K562 (cell line): ENCODE measurements around the gene MCHR2. TPM values are rescaled to one million over a fixed set of nuclear protein-coding genes. Genes with fewer than 3 reads are reported as not detected.

Source experiments
- ATAC-seq: fragments of 200-7000 bp; cut with Tn5 transposase; 3 replicates; pipeline ENCODE4 v1.9.1; 2020; ENCODE audit warnings: moderate library complexity
- BruUV-seq: library from RNA; stranded (reverse); fragments of 400-500 nt; replicated peaks from 2 replicates; lab custom pipeline; 2021; lab: Mats Ljungman, UMichigan
- CTCF ChIA-PET: fragments of 300-600 bp; formaldehyde crosslinking; extraction: SDS; loops from one replicate; lab custom pipeline; 2021; ENCODE audit warnings: low intra/inter-chr PET ratio; lab: Yijun Ruan, JAX
- POLR2A ChIA-PET: fragments of 300-600, 350-650 bp; sonication (Branson Sonifier 250); formaldehyde crosslinking; extraction: SDS; loops from one replicate; lab custom pipeline; 2021; ENCODE audit warnings: antibody characterized with exemption, inconsistent platforms; lab: Yijun Ruan, JAX
- DNase-seq, 4 experiments: peaks; one replicate each; pipeline versions ENCODE4 v3.0.0 to v3.0.0-alpha.2; 2011 to 2018; ENCODE audit warnings: low spot score in 3 of 4, mixed read lengths in 3 of 4; ENCODE audit errors: extremely low read depth in 1 of 4
- FAIRE-seq: peaks from 2 replicates; lab custom pipeline; 2011; peaks lifted over from hg19 to GRCh38; lab: Jason Lieb, UNC
- H2AFZ ChIP-seq: 2 replicates; pipeline ENCODE4 v1.6.0; 2011; ENCODE audit warnings: low read depth, low read length, control low read depth, inconsistent platforms
- H3K27ac ChIP-seq: fragments of 200-600 bp; 3 replicates; pipeline ENCODE4 v1.8.0; 2011; ENCODE audit warnings: low read depth, mild to moderate bottlenecking, control low read depth, inconsistent platforms, low read length, moderate library complexity, mixed read lengths; ENCODE audit errors: extremely low read depth
- H3K27me3 ChIP-seq, 2 experiments: fragments of 300-600 bp in 1 of 2; 2 replicates in 1 of 2; 3 replicates in 1 of 2; pipeline versions ENCODE4 v1.6.0 to v1.8.0; 2011; ENCODE audit warnings: inconsistent platforms in 2 of 2, low read length in 2 of 2, mild to moderate bottlenecking in 1 of 2, mixed read lengths in 1 of 2, moderate library complexity in 1 of 2; ENCODE audit not compliant: control insufficient read depth in 2 of 2, insufficient read depth in 2 of 2
- H3K36me3 ChIP-seq: fragments of 300-600 bp; 3 replicates; pipeline ENCODE4 v1.8.0; 2011; ENCODE audit warnings: mild to moderate bottlenecking, low read length, inconsistent platforms; ENCODE audit not compliant: control insufficient read depth, insufficient read depth
- H3K4me1 ChIP-seq, 2 experiments: fragments of 200-600 bp in 1 of 2; replicated peaks in 1 of 2; 2 replicates in 1 of 2; 3 replicates in 1 of 2; pipeline versions ENCODE4 v1.5.1 to v1.8.0; 2011; ENCODE audit warnings: inconsistent platforms in 2 of 2, low read length in 2 of 2, mild to moderate bottlenecking in 1 of 2, mixed read lengths in 1 of 2, moderate library complexity in 1 of 2; ENCODE audit not compliant: control insufficient read depth in 2 of 2, insufficient read depth in 2 of 2
- H3K4me2 ChIP-seq: 2 replicates; pipeline ENCODE4 v1.6.1; 2011; ENCODE audit warnings: low read length, control low read depth, inconsistent platforms, mixed read lengths; ENCODE audit not compliant: insufficient read depth
- H3K4me3 ChIP-seq: fragments of 200-600 bp; sonication (generic), shearing (Covaris generic); 2 replicates; pipeline ENCODE4 v1.5.1; 2016; ENCODE audit warnings: control low read depth, inconsistent platforms
- H3K79me2 ChIP-seq: fragments of 200-600 bp; 3 replicates; pipeline ENCODE4 v1.8.0; 2011; ENCODE audit warnings: low read length, inconsistent platforms; ENCODE audit not compliant: control insufficient read depth, insufficient read depth
- H3K9ac ChIP-seq, 2 experiments: 2 replicates each; pipeline versions ENCODE4 v1.6.0 to v1.6.1; 2011; ENCODE audit warnings: low read depth in 2 of 2, low read length in 2 of 2, control low read depth in 1 of 2, inconsistent platforms in 1 of 2, mild to moderate bottlenecking in 1 of 2, mixed read lengths in 1 of 2; ENCODE audit not compliant: insufficient read depth in 1 of 2
- H3K9me1 ChIP-seq: one replicate; pipeline ENCODE4 v1.6.0; 2011; ENCODE audit warnings: inconsistent platforms, mild to moderate bottlenecking, low read length, moderate library complexity; ENCODE audit not compliant: control insufficient read depth, insufficient read depth
- H3K9me3 ChIP-seq: replicated peaks from 2 replicates; pipeline ENCODE4 v1.5.1; 2011; ENCODE audit warnings: low read depth, low read length, inconsistent platforms; ENCODE audit not compliant: control insufficient read depth, insufficient read depth
- H4K20me1 ChIP-seq: replicated peaks from 2 replicates; pipeline ENCODE4 v1.6.1; 2011; ENCODE audit warnings: low read length, inconsistent platforms, mixed read lengths; ENCODE audit not compliant: control insufficient read depth, insufficient read depth
- ESRRA ChIP-seq: fragments of 450-650 bp; IDR thresholded peaks from 2 replicates; pipeline ENCODE4 v1.6.1; 2014; ENCODE audit warnings: low read depth, mild to moderate bottlenecking, moderate library complexity, borderline replicate concordance
- HNRNPK ChIP-seq: fragments of 200-400 bp; formaldehyde crosslinking; IDR thresholded peaks from one replicate; pipeline ENCODE4 v1.6.1; 2018; ENCODE audit warnings: mild to moderate bottlenecking, low read depth, low read length; ENCODE audit not compliant: poor library complexity, severe bottlenecking
- SNIP1 ChIP-seq: fragments of 450-650 bp; IDR thresholded peaks from 2 replicates; pipeline ENCODE4 v1.7.1; 2017; ENCODE audit warnings: low read depth, mild to moderate bottlenecking
- TFAM ChIP-seq: fragments of 250-450 bp; sonication (Bioruptor Pico); conservative IDR thresholded peaks from 2 replicates; pipeline ENCODE4 v1.5.0; 2021; ENCODE audit warnings: mild to moderate bottlenecking, moderate library complexity
- ZBTB2 ChIP-seq: fragments of 450-650 bp; IDR thresholded peaks from 2 replicates; pipeline ENCODE4 v1.6.1; 2016; ENCODE audit warnings: antibody characterized with exemption
- ZNF639 ChIP-seq, 2 experiments: fragments of 200-800 bp in 1 of 2; sonication (Bioruptor generic) in 1 of 2; sonication (generic) in 1 of 2; formaldehyde crosslinking in 1 of 2; IDR thresholded peaks in 1 of 2; conservative IDR thresholded peaks in 1 of 2; 2 replicates each; pipeline versions ENCODE4 v1.5.0 to v1.6.1; 2016 to 2020; ENCODE audit warnings: missing compliant biosample characterization in 1 of 2, missing genetic modification characterization in 1 of 2, missing genetic modification reagents in 1 of 2
- ZNF764 ChIP-seq: fragments of 250-450 bp; sonication (Bioruptor Pico); IDR thresholded peaks from 2 replicates; pipeline ENCODE4 v1.4.0; 2020; ENCODE audit warnings: low read depth, mild to moderate bottlenecking, moderate library complexity
- WGBS: fragments of 100-300 bp; shearing (Covaris generic); methylation state at CpG from one replicate; pipeline ENCODE4 v1.1.6; 2016; ENCODE audit warnings: low coverage, mixed read lengths; ENCODE audit not compliant: insufficient coverage; ENCODE audit errors: missing lambda C conversion rate; 5-methylcytosine and 5-hydroxymethylcytosine counted together
- in situ Hi-C: fragments of 300-500 bp; cut with MboI; formaldehyde crosslinking; loops from 4 replicates; pipeline ENCODE4 v1.15.0; 2018; ENCODE audit warnings: inconsistent platforms, mixed read lengths
- intact Hi-C: fragments of 100-400 bp; cut with micrococcal nuclease; formaldehyde crosslinking; loops from 2 replicates; pipeline ENCODE4 v1.14.2; 2022
- polyA plus RNA-seq, 8 experiments: library from polyadenylated mRNA; depleted of rRNA in 4 of 8; stranded (reverse) in 5 of 8; unstranded in 3 of 8; fragments of >200 nt; fragmentation: Nextera tagmentation in 2 of 8; fragmentation: Illumina TruSeq in 1 of 8; extraction: Ambion mirVana in 2 of 8; extraction: Trizol in 1 of 8; gene quantifications; 2 replicates each; pipeline versions ENCODE4 v1.2.1 to v1.2.3, GENCODE V29; 2011 to 2014; ENCODE audit warnings: inconsistent platforms in 1 of 8, missing spikeins in 1 of 8
- total RNA-seq, 7 experiments: library from RNA; depleted of rRNA in 6 of 7; stranded (reverse); fragments of >200 nt in 6 of 7; fragmentation: Illumina TruSeq in 2 of 7; extraction: Trizol in 2 of 7; gene quantifications; 2 replicates each; pipeline versions ENCODE4 v1.2.1 to v1.2.3, GENCODE V29; 2011 to 2021; ENCODE audit warnings: low replicate concordance in 1 of 7

The MCHR2 gene
- total and polyA plus RNA-seq, 9 of the 15 experiments (the other 6 are each of a cell fraction or from before 2014, with no cell fraction given), result not detected

- intact Hi-C loops, result no loop called here
- Histone ChIP-seq H3K9ac (no peak overlapping the region), H4K20me1 (no peaks in the 10 kb centered on the region), H3K36me3 (no peaks in the 10 kb centered on the region), H3K4me1 (no peaks in the 10 kb centered on the region), H3K79me2 (no peaks in the 10 kb centered on the region), H3K9me3 (no peaks in the 10 kb centered on the region), H3K4me3 (no peak overlapping the region), H3K4me2 (no peak overlapping the region), H3K9me1 (no peaks in the 10 kb centered on the region), H2AFZ (no peak overlapping the region), H3K27me3 (no peaks in the 10 kb centered on the region), H3K27ac (no peak overlapping the region)
- peak; percentile 48 for FAIRE-seq
- ChIA-PET POLR2A (no interaction called here), CTCF (no interaction called here)
- no TSS peak for BruUV-seq
- no peak for ATAC-seq
- in situ Hi-C loops, result no loop called here
- TF ChIP-seq ZNF764 (CRISPR knock-in tag), result no peak
- TF ChIP-seq HNRNPK, result no peak
- TF ChIP-seq ZBTB2, result no peak
- TF ChIP-seq TFAM (CRISPR knock-in tag), result no peak
- no peak for TF ChIP-seq ZNF639 (CRISPR knock-in tag; conservative IDR thresholded peaks at IDR 0.05 in 1 of 2, IDR thresholded peaks at IDR 0.05 in 1 of 2)
- TF ChIP-seq ESRRA, result no peak
- no peak for TF ChIP-seq SNIP1
- DNase-seq, result no peak
- 2% methylated on average over 8 of the region's 8 CpGs for WGBS
Observed at GRCh38 chr6:100035873-100036653, 42.0 kb upstream of the MCHR2 start.
